Activated CD8-positive, alpha-beta memory T cell treated with anti-CD3 and anti-CD28 coated beads, Interleukin-2, amount 50 U/mL, for 1 hour (primary cell): Measurements from ENCODE around the gene FER.
"Not testable (repeated sequence)": the region's sequence is repeated elsewhere in the genome, so short reads cannot be mapped to it uniquely, and the experiment has no call there.

ENCODE experiments used
- DNase-seq: peaks from one replicate; pipeline ENCODE4 v3.0.0-alpha.2; 2020; ENCODE audit errors: extremely low read depth

FER gene

GRCh38 chr5:108957333-108957732 lies 209.6 kb downstream of the FER start:
- no peak for DNase-seq

- DNase-seq = no peak
Observed at GRCh38 chr5:108966910-108967309, 219.2 kb downstream of the FER start.

GRCh38 chr5:108974594-108974993 lies 226.9 kb downstream of the FER start:
- DNase-seq = no peak

- DNase-seq = no peak
Observed at GRCh38 chr5:108975697-108976096, 228.0 kb downstream of the FER start.

GRCh38 chr5:108983461-108984092 lies 235.9 kb downstream of the FER start:
- DNase-seq = no peak

- DNase-seq = no peak
Observed at GRCh38 chr5:108989761-108990392, 242.2 kb downstream of the FER start.

- DNase-seq = not testable (repeated sequence)
Observed at GRCh38 chr5:108992396-108993085, 244.8 kb downstream of the FER start.

- not testable (repeated sequence) for DNase-seq
Observed at GRCh38 chr5:108993440-108993839, 245.7 kb downstream of the FER start.

GRCh38 chr5:108997720-108998119 lies 250.0 kb downstream of the FER start:
- DNase-seq = no peak

GRCh38 chr5:108998216-108998615 lies 250.5 kb downstream of the FER start:
- no peak for DNase-seq

GRCh38 chr5:109003928-109004327 lies 256.2 kb downstream of the FER start:
- DNase-seq = no peak

- DNase-seq = no peak
Observed at GRCh38 chr5:109005297-109006009, 257.8 kb downstream of the FER start.

GRCh38 chr5:109006129-109006528 lies 258.4 kb downstream of the FER start:
- no peak for DNase-seq

- DNase-seq = no peak
Observed at GRCh38 chr5:109016300-109016699, 268.6 kb downstream of the FER start.

- DNase-seq = no peak
Observed at GRCh38 chr5:109022056-109022455, 274.4 kb downstream of the FER start.

GRCh38 chr5:109025729-109026128 lies 278.0 kb downstream of the FER start:
- not testable (repeated sequence) for DNase-seq

GRCh38 chr5:109027983-109028607 lies 280.4 kb downstream of the FER start:
- DNase-seq = no peak

- no peak for DNase-seq
Observed at GRCh38 chr5:109028608-109029299, 281.1 kb downstream of the FER start.

- no peak for DNase-seq
Observed at GRCh38 chr5:109029847-109030246, 282.1 kb downstream of the FER start.

- DNase-seq = no peak
Observed at GRCh38 chr5:109030360-109031143, 282.9 kb downstream of the FER start.

- DNase-seq = no peak
Observed at GRCh38 chr5:109034306-109034705, 286.6 kb downstream of the FER start.
